ENCODE measurements around the gene ALDH1B1.

ALDH1B1 gene

GRCh38 chr9:38392235-38393127, at the start of gene ALDH1B1:
Gene ALDH1B1, plus strand, starts transcription at chr9:38392702. Its CDS starts 3,047 bp downstream, at chr9:38395749.
- peaks cover 20% of the 10 kb centered on the region for H3K79me2 ChIP-seq (ENCODE audit: control insufficient read depth, insufficient read depth, low read length, unreplicated experiment)
- no peaks in the 10 kb centered on the region for H3K27me3 ChIP-seq (ENCODE audit: insufficient read depth, low read length)
- no peak within 1 kb of the TSS for H3K27ac ChIP-seq (ENCODE audit: low read depth, low read length)
- peaks cover 5% of the 10 kb centered on the region for H3K4me1 ChIP-seq (ENCODE audit: control insufficient read depth, insufficient read depth, low read length, unreplicated experiment)
- peak within 1 kb of the TSS; percentile 92 for H2AFZ ChIP-seq (ENCODE audit: low read length, unreplicated experiment)
- H3K36me3 ChIP-seq (ENCODE audit: insufficient read depth, low read length) = peaks cover 11% of the 10 kb centered on the region; the same call in 1 of the 2 replicates
- H3K4me3 ChIP-seq (ENCODE audit: low read depth, low read length) = peak within 1 kb of the TSS; percentile 90

DNA sequence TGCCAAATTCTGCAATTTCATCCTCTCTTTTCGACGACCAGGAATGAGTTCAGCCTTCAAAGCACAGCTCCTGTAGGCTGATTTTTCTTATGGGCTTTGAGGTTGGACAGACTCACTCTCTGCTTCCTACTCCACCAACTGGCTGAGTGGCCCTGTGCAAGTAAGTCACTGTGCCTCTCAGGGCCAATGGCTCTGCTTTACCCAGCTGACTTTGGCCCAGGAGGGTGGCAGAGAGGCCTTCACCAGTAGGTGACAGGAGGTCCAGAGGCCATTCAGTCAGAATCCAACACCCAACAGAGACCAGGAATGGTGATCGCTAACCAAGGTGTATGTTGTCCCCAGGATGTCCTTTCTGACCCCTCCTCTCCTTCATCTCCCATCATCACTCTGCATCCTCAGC, 49.5 kb upstream of the ALDH1B1 start:
- no peaks in the 10 kb centered on the region for H3K79me2 ChIP-seq (ENCODE audit: control insufficient read depth, insufficient read depth, low read length, unreplicated experiment)
- H3K27me3 ChIP-seq (ENCODE audit: insufficient read depth, low read length) = peaks cover 73% of the 10 kb centered on the region
- H3K4me3 ChIP-seq (ENCODE audit: low read depth, low read length) = no peak overlapping the region

DNA sequence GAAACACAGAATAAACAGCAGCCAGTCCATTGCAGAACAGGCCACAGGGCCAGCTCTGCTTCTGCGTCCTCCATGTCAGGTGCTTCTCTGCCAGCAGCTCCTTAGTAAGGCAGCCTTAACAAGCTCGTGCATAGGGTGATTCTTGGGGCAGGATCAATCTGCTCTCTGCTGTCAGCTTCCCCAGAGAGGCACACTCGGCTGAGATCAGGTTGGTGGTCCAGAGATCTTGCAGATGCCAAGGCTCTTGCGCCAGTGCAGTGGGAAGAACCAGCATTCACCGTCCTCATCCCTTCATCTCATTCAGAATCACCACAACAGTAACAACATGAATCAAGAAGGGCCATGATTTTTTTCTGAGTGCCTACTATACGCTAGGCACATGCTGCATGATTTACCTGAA, 49.0 kb upstream of the ALDH1B1 start:
- no peak overlapping the region for H3K4me3 ChIP-seq (ENCODE audit: low read depth, low read length)
- H3K27ac ChIP-seq (ENCODE audit: low read depth, low read length) = no peak overlapping the region
- H2AFZ ChIP-seq (ENCODE audit: low read length, unreplicated experiment) = no peak overlapping the region
- H3K36me3 ChIP-seq (ENCODE audit: insufficient read depth, low read length) = no peaks in the 10 kb centered on the region
- peaks cover 75% of the 10 kb centered on the region for H3K27me3 ChIP-seq (ENCODE audit: insufficient read depth, low read length)
- H3K4me1 ChIP-seq (ENCODE audit: control insufficient read depth, insufficient read depth, low read length, unreplicated experiment) = peaks cover 8% of the 10 kb centered on the region
- no peaks in the 10 kb centered on the region for H3K79me2 ChIP-seq (ENCODE audit: control insufficient read depth, insufficient read depth, low read length, unreplicated experiment)

More for the DNA sequence above, 49.5 kb upstream of the ALDH1B1 start:
- H2AFZ ChIP-seq (ENCODE audit: low read length, unreplicated experiment) = no peak overlapping the region
- H3K4me1 ChIP-seq (ENCODE audit: control insufficient read depth, insufficient read depth, low read length, unreplicated experiment) = peaks cover 8% of the 10 kb centered on the region
- H3K27ac ChIP-seq (ENCODE audit: low read depth, low read length) = no peak overlapping the region
- no peaks in the 10 kb centered on the region for H3K36me3 ChIP-seq (ENCODE audit: insufficient read depth, low read length)

- H3K27ac ChIP-seq (ENCODE audit: low read depth, low read length) = no peak overlapping the region
- no peak overlapping the region for H2AFZ ChIP-seq (ENCODE audit: low read length, unreplicated experiment)
- no peaks in the 10 kb centered on the region for H3K36me3 ChIP-seq (ENCODE audit: insufficient read depth, low read length)
- H3K4me1 ChIP-seq (ENCODE audit: control insufficient read depth, insufficient read depth, low read length, unreplicated experiment) = no peaks in the 10 kb centered on the region
- no peak overlapping the region for H3K4me3 ChIP-seq (ENCODE audit: low read depth, low read length)
- H3K27me3 ChIP-seq (ENCODE audit: insufficient read depth, low read length) = peaks cover 82% of the 10 kb centered on the region
- no peaks in the 10 kb centered on the region for H3K79me2 ChIP-seq (ENCODE audit: control insufficient read depth, insufficient read depth, low read length, unreplicated experiment)
Measured at GRCh38 chr9:38344566-38345324, 47.8 kb upstream of the ALDH1B1 start.

GRCh38 chr9:38345851-38346755, 46.4 kb upstream of the ALDH1B1 start:
- H3K27ac ChIP-seq (ENCODE audit: low read depth, low read length) = no peak overlapping the region
- H3K27me3 ChIP-seq (ENCODE audit: insufficient read depth, low read length) = peaks cover 91% of the 10 kb centered on the region
- no peaks in the 10 kb centered on the region for H3K36me3 ChIP-seq (ENCODE audit: insufficient read depth, low read length)
- H3K79me2 ChIP-seq (ENCODE audit: control insufficient read depth, insufficient read depth, low read length, unreplicated experiment) = no peaks in the 10 kb centered on the region
- no peak overlapping the region for H3K4me3 ChIP-seq (ENCODE audit: low read depth, low read length)
- H3K4me1 ChIP-seq (ENCODE audit: control insufficient read depth, insufficient read depth, low read length, unreplicated experiment) = no peaks in the 10 kb centered on the region
- no peak overlapping the region for H2AFZ ChIP-seq (ENCODE audit: low read length, unreplicated experiment)

DNA sequence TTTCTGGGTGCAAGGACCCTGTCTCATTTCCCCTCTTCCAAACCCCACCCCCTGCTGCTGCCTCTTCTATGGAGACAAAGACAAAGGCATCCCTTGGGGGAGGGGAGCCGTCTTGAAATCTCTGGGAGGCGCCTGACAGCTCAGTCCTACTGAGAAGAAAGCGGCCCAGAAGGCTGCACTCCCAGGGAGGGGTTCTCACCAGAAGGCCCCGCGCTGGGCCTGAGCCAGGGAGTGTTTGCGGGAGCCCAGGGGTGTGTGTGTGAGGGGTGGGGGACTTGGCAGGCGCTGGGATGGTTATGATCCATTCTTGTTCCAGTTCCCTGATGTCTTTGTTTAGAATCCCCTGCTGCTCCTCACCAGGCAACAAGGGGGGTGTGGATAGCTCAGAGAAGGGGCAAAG, 45.7 kb upstream of the ALDH1B1 start:
- H3K27ac ChIP-seq (ENCODE audit: low read depth, low read length) = no peak overlapping the region
- no peak overlapping the region for H3K4me3 ChIP-seq (ENCODE audit: low read depth, low read length)
- no peaks in the 10 kb centered on the region for H3K79me2 ChIP-seq (ENCODE audit: control insufficient read depth, insufficient read depth, low read length, unreplicated experiment)
- H3K4me1 ChIP-seq (ENCODE audit: control insufficient read depth, insufficient read depth, low read length, unreplicated experiment) = no peaks in the 10 kb centered on the region
- peaks cover 85% of the 10 kb centered on the region for H3K27me3 ChIP-seq (ENCODE audit: insufficient read depth, low read length)
- H3K36me3 ChIP-seq (ENCODE audit: insufficient read depth, low read length) = no peaks in the 10 kb centered on the region
- no peak overlapping the region for H2AFZ ChIP-seq (ENCODE audit: low read length, unreplicated experiment)

DNA sequence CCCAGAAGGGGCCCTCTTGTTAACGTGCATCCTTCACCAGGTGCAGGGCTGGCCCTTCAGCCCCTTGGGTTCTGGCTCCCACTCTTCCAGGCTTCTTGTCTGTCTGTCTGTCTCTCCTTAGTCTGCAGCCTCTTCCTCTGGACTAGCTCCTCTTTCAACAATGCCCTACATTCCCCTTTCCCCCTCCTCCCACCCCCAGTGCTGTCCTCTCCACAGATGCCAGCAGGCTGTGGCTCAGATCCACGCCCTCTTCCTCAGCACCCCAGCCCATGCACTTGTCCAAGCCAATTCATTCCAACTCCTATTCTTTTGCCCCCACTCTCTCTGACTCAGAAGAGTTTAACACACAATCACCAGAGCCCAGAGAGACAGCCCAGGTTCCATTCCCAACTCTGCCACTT, 45.2 kb upstream of the ALDH1B1 start:
- Histone ChIP-seq H3K4me1 (ENCODE audit: control insufficient read depth, insufficient read depth, low read length, unreplicated experiment) (no peaks in the 10 kb centered on the region), H3K79me2 (ENCODE audit: control insufficient read depth, insufficient read depth, low read length, unreplicated experiment) (no peaks in the 10 kb centered on the region), H3K36me3 (ENCODE audit: insufficient read depth, low read length) (no peaks in the 10 kb centered on the region), H3K4me3 (ENCODE audit: low read depth, low read length) (no peak overlapping the region), H3K27ac (ENCODE audit: low read depth, low read length) (no peak overlapping the region), H3K27me3 (ENCODE audit: insufficient read depth, low read length) (peaks cover 85% of the 10 kb centered on the region), H2AFZ (ENCODE audit: low read length, unreplicated experiment) (no peak overlapping the region)

DNA sequence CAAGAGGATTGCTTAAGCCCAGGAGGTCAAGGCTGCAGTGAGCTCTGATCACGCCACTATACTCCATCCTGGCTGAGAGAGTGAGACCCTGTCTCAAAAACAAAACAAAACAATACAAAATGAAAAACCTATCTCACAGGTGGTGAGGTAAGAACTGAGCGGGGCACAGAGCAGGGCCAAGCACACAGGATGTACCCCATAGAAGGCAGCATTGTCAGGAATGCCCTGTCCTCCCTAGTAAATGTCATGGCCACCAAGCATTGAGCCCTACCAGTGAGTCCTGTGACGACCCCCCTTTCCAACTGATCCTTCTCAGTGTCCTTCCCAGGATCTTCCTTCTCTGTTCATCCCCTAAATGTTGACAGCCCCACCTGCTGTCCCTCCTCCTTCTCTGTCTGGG, 44.6 kb upstream of the ALDH1B1 start:
- H3K27ac ChIP-seq (ENCODE audit: low read depth, low read length) = no peak overlapping the region
- H2AFZ ChIP-seq (ENCODE audit: low read length, unreplicated experiment) = no peak overlapping the region
- no peaks in the 10 kb centered on the region for H3K79me2 ChIP-seq (ENCODE audit: control insufficient read depth, insufficient read depth, low read length, unreplicated experiment)
- no peaks in the 10 kb centered on the region for H3K4me1 ChIP-seq (ENCODE audit: control insufficient read depth, insufficient read depth, low read length, unreplicated experiment)
- no peak overlapping the region for H3K4me3 ChIP-seq (ENCODE audit: low read depth, low read length)
- peaks cover 84% of the 10 kb centered on the region for H3K27me3 ChIP-seq (ENCODE audit: insufficient read depth, low read length)
- no peaks in the 10 kb centered on the region for H3K36me3 ChIP-seq (ENCODE audit: insufficient read depth, low read length)

DNA sequence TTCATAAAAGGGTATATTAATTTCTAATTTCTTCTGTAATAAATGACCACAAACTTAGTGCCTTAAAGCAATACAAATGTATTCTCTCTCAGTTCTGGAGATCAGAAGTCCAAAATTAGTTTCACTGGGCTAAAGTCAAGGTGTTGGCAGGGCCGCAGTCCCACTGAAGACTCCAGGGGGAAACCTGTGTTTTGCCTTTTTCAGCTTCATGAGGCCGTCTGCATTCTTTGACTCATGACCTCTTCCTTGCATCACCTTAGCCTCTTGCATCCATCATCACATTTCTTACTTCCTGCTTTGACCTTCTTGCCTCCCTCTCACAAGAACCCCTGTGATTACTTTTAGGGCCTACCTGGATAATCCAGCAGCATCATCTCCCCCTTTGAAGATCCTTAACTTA, 42.0 kb upstream of the ALDH1B1 start:
- Histone ChIP-seq H3K27me3 (ENCODE audit: insufficient read depth, low read length) (peaks cover 59% of the 10 kb centered on the region), H3K36me3 (ENCODE audit: insufficient read depth, low read length) (no peaks in the 10 kb centered on the region), H3K4me1 (ENCODE audit: control insufficient read depth, insufficient read depth, low read length, unreplicated experiment) (no peaks in the 10 kb centered on the region), H3K4me3 (ENCODE audit: low read depth, low read length) (no peak overlapping the region), H3K79me2 (ENCODE audit: control insufficient read depth, insufficient read depth, low read length, unreplicated experiment) (no peaks in the 10 kb centered on the region), H3K27ac (ENCODE audit: low read depth, low read length) (no peak overlapping the region), H2AFZ (ENCODE audit: low read length, unreplicated experiment) (no peak overlapping the region)
